SH-SY5Y (cell line): ENCODE data around the gene OSTN.

Source experiments
- GATA2 ChIP-seq: IDR thresholded peaks from 2 replicates; pipeline ENCODE4 v1.6.1; 2011; ENCODE audit warnings: mild to moderate bottlenecking, low read depth, low read length
- GATA3 ChIP-seq: IDR thresholded peaks from 2 replicates; pipeline ENCODE4 v1.6.1; 2011; ENCODE audit warnings: low read depth, mild to moderate bottlenecking, low read length, moderate library complexity

Gene OSTN

DNA sequence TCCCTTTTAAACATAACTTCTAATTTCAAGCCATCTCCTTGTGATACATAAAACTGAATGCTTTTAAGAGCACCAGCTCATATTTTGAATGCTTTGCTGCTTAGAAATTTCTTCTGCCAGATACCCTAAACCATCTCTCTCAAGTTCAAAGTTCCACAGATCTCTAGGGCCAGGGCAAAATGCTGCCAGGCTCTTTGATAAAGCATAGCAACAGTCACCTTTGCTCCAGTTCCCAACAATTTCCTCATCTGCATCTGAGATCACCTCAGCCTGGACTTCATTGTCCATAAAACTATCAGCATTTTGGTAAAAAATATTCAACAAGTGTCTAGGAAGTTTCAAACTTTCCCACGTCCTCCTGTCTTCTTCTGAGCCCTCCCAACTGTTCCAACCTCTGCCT is 17.5 kb downstream of the OSTN start:
- TF ChIP-seq GATA2 (no peak), GATA3 (no peak)

DNA sequence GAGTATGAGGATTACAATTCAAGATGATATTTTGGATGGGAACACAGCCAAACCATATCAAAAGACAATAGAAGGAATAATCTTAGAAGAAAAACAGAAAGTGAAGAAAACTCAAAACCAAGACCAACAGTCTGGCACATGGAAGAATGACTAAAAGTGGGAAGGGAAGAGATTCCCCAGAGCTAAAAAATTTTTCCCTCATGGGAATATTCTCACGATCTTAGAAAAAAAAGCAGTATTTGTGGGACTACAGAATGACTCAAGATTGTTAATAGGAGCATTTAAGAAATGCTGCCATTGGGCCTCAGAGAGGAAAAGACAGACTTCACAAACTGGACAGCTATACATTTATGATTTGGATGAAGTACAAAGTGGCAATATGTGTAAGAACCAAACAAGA is 18.3 kb downstream of the OSTN start:
- TF ChIP-seq GATA2: no peak
- no peak for TF ChIP-seq GATA3

DNA sequence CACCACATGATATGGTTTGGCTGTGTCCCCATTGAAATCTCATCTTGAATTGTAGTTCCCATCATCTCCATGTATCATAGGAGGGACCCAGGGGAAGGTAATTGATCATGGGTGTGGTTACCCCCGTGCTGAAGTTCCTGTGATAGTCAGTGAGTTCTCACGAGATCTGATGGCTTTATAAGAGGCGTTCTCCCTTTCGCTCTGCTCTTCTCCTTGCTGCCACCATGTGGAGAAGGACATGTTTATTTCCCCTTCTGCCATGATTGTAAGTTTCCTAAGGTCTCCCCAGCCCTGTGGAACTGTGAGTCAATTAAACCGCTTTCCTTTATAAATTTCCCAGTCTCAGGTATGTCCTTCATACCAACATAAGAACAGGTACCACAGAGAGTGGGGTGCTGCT is 21.9 kb downstream of the OSTN start:
- TF ChIP-seq GATA3: no peak
- no peak for TF ChIP-seq GATA2

DNA sequence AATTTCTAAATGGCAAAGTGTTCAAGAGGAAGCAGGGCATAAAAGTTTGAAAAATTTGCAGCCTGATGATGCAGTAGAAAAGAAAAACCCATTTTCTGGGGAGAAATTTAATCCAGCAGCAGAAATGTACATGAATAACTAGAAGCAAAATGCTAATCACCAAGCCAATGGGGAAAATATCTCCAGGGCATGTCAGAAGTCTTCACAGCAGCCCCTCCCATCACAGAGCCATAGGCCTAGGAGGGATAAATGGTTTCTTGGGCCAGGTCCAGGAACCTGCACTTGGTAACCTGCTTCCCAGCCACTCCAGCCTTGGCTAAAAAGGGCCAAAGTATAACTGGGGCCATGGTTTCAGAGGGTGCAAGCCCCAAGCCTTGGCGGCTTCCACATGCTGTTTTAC is 22.6 kb downstream of the OSTN start:
- TF ChIP-seq GATA2: no peak

DNA sequence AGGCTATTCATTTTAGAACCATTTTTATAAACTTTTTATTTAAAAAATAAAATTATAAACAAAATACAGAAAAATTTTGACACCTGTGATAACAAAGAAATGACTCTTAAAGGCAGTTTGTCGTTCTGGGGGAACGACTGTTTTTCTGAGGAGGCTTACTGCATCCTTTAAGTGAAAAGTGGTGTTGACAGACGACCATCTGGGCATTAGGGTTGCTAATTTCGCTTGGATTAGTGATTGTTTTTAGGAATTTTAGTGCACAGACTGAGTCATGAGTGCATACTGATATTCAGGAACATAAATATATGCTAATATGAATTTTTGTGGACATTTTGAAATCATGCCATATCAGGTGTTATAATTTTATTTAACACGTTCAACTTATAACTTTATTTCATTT is 28.5 kb downstream of the OSTN start:
- TF ChIP-seq GATA2 (no peak), GATA3 (no peak)

DNA sequence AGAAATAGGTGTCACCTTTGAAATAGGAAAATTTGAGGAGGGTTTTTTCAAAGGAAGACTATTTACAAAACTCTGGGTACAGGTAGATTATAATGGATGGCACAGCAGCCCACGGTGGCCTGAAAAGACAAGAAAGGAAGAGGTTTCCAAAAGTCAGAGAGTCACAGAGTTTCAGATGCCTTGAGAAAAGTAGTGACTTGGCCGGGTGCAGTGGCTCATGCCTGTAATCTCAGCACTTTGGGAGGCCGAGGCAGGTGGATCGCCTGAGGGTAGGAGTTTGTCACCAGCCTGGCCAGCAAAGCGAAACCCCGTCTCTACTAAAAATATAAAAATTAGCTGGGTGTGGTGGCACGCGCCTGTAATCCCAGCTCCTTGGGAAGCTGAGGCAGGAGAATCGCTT is 35.2 kb downstream of the OSTN start:
- TF ChIP-seq GATA2: no peak
- no peak for TF ChIP-seq GATA3

DNA sequence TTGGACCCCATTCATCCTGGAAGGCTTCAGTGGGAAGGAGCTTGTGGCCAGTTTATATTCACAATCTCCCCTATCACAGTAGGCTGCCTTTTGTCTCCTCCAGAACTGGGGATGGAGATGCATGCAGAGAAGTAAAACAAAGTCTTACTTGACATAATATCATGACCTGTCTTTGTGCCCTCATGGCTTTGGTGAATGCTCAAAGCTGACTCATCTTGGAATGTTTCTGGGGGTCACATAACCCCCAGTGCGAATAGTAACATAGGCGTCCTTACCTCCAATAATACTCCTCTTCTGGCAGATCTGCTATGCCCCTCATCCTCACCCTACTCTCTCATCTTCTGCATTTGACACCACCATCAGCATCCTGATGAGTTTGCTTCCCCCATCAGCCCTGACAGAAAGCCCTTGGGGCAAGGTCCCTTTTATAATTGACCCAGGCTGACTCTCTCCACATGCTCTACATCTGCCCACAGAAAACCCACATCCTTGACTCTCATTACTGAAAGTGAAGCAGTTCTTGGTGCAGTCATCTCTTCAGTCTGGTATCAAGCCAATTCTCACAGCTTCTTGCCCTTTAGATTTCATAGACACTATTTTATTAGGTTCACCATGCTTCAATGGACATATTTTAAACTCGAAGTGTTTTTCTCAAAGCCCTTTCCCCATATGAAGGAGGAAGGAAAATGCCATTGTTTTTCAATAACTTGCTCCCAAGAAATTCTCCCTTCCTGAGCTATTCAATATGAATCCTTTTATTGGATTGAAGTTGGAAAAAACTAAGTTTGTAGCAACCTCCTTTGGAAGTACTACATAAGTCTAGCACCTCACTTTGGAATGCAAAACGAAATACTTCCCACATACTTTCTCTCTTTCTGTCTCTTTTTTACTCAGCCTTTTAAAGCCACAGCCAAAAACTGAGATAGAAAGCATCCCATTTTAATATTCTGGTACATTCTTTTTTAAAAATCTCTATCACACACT is 36.6 kb downstream of the OSTN start:
- TF ChIP-seq GATA3 (no peak), GATA2 (no peak)

DNA sequence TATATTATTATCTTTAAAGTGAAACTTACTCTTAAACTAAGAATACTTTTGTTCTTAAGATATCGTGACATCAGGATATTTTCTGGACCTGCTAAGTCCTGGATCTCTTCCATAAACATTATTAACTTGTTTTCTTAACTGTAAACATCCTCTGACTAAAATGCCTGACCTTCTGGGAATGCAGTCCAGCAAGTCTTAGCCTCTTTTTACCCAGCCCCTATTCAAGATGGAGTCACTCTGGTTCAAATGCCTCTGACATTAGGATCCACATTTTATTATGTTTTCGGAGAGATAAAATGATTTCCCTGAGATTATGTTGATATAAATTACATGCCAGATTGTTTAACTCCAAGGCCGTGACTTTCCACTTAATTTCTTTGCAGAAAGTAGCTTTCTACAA is 37.6 kb downstream of the OSTN start:
- no peak for TF ChIP-seq GATA2
- TF ChIP-seq GATA3: no peak

DNA sequence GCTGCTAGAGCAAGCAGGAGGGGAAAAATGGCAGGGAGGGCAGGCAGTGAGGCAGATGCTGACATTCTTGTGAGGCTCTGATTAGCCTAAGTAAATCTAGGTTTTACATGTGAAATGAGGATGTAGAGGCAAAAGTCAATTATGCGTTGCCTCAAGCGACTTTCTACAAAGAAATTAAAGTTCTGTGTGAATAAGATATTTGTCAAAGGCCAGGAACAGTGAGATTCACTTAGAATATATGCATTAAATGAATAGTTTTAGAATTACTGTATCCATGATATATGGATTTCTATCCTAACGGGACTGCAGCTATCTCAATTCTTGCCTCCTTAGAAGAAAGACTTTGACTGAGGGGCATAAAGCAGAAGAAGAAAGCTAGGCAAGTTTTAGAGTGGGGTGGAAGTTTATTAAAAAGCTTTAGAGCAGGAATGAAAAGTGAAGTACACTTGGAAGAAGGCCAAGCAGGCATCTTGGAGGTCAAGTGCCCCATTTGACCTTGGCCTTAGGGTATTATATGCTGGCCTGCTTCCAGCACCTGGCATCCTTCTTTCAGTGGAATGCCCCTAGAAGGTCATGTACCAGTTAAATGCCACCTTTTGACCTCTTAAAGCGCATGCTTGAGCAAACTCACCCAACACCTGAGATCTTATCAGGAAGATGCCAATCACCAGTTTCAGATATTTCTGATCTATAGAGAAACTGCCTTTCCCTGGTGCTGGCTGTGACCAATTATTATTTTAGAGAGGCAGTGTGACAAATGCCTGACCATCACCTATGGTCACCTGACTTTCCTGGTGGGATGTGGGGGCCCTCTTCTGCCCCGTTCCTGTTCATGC is 38.2 kb downstream of the OSTN start:
- TF ChIP-seq GATA3 (no peak), GATA2 (no peak)

DNA sequence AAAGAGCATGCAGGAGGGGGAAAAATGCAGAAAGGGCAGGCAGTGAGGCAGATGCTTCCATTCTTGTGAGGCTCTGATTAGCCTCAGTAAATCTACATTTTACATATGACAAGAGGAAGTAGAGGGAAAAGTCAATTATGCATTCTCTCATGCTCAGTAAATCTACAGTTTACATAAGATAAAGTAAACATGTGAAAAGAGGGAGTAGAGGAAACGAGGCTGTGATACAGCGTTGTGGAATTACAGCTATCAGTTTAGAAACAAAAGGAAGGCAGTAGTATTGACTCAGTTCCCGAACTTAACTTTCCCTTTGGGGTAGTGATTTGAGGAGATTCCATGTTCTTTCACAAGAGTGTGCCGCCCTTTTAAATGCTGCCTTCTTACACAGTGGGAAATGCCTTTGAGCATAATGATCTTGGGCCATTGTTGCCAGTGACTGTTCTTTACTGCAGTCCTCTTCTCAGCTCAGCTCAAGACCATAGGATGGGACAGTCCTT is 39.3 kb downstream of the OSTN start:
- TF ChIP-seq GATA3 (no peak), GATA2 (no peak)

DNA sequence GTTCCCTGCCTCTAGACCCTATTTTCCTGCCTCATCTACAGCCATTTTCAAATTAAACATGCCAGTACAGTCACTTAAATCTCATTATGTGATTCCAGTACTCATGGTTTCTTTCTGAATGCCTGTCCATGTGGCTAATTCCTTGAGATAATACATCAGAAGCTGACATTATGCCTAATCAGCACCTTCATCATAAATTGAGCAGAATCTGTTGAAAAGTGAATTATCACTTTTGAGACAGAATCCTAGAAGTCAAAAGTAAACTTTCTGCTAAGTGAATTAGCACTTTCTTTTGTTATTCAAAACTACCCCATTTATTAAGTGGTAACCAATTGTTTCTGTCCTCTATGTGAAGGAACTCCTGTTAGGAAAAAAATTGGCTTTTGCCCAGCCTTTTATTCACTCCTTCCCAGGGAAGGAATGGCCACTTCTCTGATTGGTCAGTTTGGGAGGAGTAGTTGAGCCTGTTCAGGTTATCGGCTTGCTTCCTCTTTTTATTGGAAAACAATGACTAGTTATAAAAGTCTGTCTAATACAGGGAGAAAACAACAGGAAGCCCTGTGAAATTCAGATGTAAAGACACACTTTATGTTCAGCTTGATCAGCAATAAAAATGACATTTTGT is 40.5 kb downstream of the OSTN start:
- TF ChIP-seq GATA2: no peak
- TF ChIP-seq GATA3: no peak

DNA sequence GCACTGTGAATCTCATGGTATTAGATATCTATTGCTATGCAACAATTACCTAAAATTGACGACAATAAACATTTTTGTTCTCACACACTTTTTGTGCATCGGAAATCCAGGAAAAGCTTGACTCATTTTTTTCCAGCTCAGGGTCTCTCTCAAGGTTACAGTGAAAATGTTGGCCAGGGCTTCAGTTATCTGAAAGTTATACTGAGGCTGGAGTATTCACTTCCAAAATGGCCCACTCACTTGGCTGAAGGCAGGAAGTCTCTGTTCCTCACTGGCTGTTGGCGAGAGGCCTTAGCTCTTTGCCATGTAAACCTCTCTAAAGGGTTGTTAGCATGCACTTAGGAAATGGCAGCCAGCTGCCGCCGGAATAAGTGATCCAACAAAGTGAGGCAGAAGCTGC is 41.4 kb downstream of the OSTN start:
- TF ChIP-seq GATA3: no peak
- no peak for TF ChIP-seq GATA2

DNA sequence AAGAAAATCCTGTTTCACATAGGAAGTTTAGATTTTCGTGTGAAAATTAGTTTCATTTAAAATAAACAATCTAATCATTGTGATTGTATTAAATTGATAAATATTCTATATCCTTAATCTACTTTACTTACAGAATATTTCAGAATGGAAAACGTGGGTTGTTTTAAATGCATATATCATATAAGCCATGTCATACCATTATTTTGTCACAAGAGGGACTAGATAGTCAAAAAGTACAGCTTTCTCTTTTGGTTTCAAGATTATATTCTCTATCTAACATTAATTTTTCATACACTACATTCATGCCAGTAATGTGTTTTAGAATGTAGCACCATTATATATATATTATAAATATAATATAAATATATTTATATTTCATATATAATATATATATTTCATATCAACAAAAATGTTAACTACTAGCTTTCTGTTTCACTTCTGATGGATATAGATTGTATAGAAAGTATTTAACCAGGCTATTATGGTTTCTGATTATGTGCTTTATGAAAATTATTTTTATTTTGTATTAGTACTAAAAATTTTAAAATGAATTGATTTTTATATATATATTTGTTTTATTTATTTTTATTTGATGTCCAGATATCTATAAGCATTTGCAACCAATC is 45.3 kb downstream of the OSTN start:
- TF ChIP-seq GATA3 (no peak), GATA2 (no peak)

DNA sequence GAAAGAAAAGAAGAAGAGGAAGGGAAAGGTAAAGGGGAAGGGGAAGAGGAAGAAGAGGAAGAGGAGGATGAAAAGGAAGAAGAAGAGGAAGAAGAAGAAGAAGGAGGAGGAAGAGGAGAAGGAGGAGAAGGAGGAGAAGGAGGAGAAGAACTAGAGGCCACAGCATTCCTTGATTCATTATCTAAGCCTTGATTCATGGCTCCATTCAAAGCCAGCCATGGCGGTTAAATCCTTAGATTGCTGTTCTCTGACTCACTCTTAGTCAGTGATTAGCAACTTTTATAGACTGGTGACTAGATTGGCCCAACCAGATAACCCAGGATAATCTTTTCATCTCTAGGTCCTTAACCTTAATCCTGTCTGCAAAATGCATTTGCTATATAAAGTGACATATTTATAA is 47.6 kb downstream of the OSTN start:
- TF ChIP-seq GATA3 (no peak), GATA2 (no peak)
